Sigmoid colon (tissue), 4 donors: Measurements from ENCODE around the gene ATP1A2.

Experiments
- EP300 ChIP-seq, 4 donors: sonication (generic); formaldehyde crosslinking; IDR thresholded peaks; one replicate each; pipeline ENCODE4 v1.6.1; 2017; ENCODE audit warnings: antibody characterized with exemption in 4 of 4
- POLR2A ChIP-seq, 2 donors: fragments of 450-650 bp; IDR thresholded peaks; one replicate each; pipeline ENCODE4 v1.6.1; 2016; ENCODE audit warnings: antibody characterized with exemption in 2 of 2, mild to moderate bottlenecking in 2 of 2, moderate library complexity in 2 of 2
- POLR2AphosphoS5 ChIP-seq, 4 donors: sonication (generic); formaldehyde crosslinking; IDR thresholded peaks; one replicate each; pipeline ENCODE4 v1.6.1; 2017; ENCODE audit warnings: antibody characterized with exemption in 4 of 4
- TF ChIP-seq, protein P1 (sequence below), 4 experiments: fragments of 450-650 bp in 3 of 4; fragments of 200-600 bp in 1 of 4; IDR thresholded peaks; one replicate each; pipeline ENCODE4 v1.5.1; 2016 to 2019; ENCODE audit warnings: antibody characterized with exemption in 4 of 4, mild to moderate bottlenecking in 3 of 4, moderate library complexity in 2 of 4

GRCh38 chr1:160095382-160096105 lies 20.0 kb upstream of the ATP1A2 start:
- no peak for TF ChIP-seq POLR2AphosphoS5 (IDR thresholded peaks at IDR 0.05)
- TF ChIP-seq, protein P1, sequence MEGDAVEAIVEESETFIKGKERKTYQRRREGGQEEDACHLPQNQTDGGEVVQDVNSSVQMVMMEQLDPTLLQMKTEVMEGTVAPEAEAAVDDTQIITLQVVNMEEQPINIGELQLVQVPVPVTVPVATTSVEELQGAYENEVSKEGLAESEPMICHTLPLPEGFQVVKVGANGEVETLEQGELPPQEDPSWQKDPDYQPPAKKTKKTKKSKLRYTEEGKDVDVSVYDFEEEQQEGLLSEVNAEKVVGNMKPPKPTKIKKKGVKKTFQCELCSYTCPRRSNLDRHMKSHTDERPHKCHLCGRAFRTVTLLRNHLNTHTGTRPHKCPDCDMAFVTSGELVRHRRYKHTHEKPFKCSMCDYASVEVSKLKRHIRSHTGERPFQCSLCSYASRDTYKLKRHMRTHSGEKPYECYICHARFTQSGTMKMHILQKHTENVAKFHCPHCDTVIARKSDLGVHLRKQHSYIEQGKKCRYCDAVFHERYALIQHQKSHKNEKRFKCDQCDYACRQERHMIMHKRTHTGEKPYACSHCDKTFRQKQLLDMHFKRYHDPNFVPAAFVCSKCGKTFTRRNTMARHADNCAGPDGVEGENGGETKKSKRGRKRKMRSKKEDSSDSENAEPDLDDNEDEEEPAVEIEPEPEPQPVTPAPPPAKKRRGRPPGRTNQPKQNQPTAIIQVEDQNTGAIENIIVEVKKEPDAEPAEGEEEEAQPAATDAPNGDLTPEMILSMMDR (IDR thresholded peaks at IDR 0.05) = no peak
- no peak for TF ChIP-seq EP300 (IDR thresholded peaks at IDR 0.05)
- TF ChIP-seq POLR2A (IDR thresholded peaks at IDR 0.05) = no peak
